ES-I3 (cell line): ENCODE results near the gene VWDE.

ENCODE experiments used
- H3K36me3 ChIP-seq: 2 replicates; pipeline ENCODE4 v1.6.1; 2013; ENCODE audit warnings: mild to moderate bottlenecking, low read length, control low read depth, moderate library complexity; ENCODE audit not compliant: insufficient read depth
- H3K4me1 ChIP-seq: 2 replicates; pipeline ENCODE4 v1.6.1; 2013; ENCODE audit warnings: mild to moderate bottlenecking, control low read depth, low read length; ENCODE audit not compliant: insufficient read depth
- H3K9ac ChIP-seq: 2 replicates; pipeline ENCODE4 v1.6.1; 2013; ENCODE audit warnings: low read depth, mild to moderate bottlenecking, low read length, moderate library complexity
- H3K9me3 ChIP-seq: 2 replicates; pipeline ENCODE4 v1.6.1; 2013; ENCODE audit warnings: mild to moderate bottlenecking, low read length, moderate library complexity; ENCODE audit not compliant: control insufficient read depth, insufficient read depth

Gene VWDE

GRCh38 chr7:12389089-12389700 is 14.5 kb downstream of the VWDE start:
- H3K36me3 ChIP-seq: no peaks in the 10 kb centered on the region
- no peak overlapping the region for H3K9ac ChIP-seq
- peaks cover 4% of the 10 kb centered on the region for H3K4me1 ChIP-seq
- no peaks in the 10 kb centered on the region for H3K9me3 ChIP-seq

DNA sequence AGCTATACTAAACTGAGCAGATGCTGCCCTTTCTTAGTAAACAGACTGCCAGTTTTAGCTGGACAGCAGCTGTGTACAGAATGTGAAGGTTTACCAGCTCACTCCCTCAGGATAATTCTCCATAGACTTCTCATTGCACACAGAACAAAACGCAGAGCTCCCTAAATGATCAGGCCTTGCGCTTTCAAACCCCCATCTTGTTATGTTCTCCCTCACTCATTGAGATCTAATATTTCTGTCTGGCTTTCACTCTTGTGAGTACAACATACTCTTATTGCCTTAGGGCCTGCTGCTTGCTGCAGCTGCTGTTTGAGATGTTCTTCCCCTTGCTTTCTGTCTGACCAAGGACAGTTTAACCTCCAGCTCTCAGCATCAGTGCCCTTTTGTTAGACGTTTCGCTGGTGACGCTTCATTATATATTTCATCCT is 17.3 kb downstream of the VWDE start:
- H3K36me3 ChIP-seq: no peaks in the 10 kb centered on the region
- peaks cover 4% of the 10 kb centered on the region for H3K4me1 ChIP-seq

DNA sequence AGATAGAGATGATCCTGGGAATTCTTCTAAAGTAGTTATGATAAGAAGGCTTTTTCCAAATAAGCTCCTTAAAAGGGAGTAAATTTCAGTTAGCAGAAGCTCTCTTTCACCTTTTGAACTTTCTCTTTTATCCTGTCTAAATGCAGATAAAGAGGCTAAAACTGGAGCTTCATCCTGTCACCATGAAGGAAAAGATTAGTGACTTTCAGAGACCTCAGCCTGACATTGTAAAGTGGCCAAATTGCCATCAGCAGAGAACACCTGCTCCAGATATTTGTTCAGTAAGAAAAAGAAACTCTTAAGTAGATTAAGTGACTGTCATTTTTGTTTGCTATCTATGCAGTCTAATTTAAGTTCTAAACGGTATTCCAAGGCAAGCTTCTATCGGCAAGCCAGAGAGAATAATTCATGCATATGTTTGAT is 18.3 kb downstream of the VWDE start:
- Histone ChIP-seq H3K36me3 (no peaks in the 10 kb centered on the region), H3K4me1 (peaks cover 4% of the 10 kb centered on the region), H3K9me3 (no peaks in the 10 kb centered on the region), H3K9ac (no peak overlapping the region)

More for the DNA sequence above, 17.3 kb downstream of the VWDE start:
- Histone ChIP-seq H3K9me3 (no peaks in the 10 kb centered on the region), H3K9ac (no peak overlapping the region)

DNA sequence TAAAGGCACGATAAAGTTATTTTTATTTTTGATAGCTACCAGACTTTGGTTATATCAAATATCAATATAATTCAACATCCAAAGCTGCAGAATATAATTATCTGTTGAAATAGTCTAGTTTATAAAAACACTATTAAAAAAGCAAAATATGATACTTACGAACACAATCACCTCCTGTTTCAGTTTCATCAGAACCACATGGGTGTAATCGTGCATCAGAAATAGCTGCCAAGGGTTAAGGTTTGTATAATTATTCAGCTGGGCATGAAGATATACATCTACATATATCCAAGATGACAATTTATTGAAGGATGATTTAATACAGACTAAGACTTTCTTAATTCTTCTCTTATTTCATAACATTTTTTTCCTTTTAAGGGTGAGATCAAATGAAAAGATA is 20.3 kb downstream of the VWDE start:
- no peaks in the 10 kb centered on the region for H3K9me3 ChIP-seq
- no peak overlapping the region for H3K9ac ChIP-seq
- H3K36me3 ChIP-seq: peaks cover 1% of the 10 kb centered on the region; the same call in 1 of the 2 replicates
- H3K4me1 ChIP-seq: no peaks in the 10 kb centered on the region

DNA sequence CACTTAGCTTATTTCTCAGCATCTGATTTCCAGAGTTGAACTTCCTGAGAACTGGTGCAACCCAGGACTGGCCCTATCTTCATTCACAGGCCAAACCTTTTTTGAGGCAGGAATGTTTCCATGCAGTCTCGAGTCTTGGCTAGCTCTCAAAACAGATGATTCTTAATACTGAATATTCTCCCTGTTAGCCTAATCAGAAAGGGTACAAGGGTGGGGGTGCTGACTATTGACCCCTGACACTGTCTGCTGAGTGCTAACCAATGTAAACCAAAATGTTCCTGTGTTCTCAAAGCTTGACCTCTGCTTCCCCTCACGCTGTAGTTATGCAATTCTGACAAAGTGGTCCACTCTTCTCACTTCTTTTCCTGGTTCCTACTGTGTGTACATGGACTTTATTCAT is 25.3 kb downstream of the VWDE start:
- Histone ChIP-seq H3K36me3 (peaks cover 3% of the 10 kb centered on the region; the same call in 1 of the 2 replicates), H3K9ac (no peak overlapping the region), H3K9me3 (no peaks in the 10 kb centered on the region), H3K4me1 (no peaks in the 10 kb centered on the region)

- H3K9ac ChIP-seq: no peak overlapping the region
- H3K4me1 ChIP-seq: no peaks in the 10 kb centered on the region
- H3K36me3 ChIP-seq: peaks cover 3% of the 10 kb centered on the region; the same call in 1 of the 2 replicates
- H3K9me3 ChIP-seq: no peaks in the 10 kb centered on the region
Measured at GRCh38 chr7:12377406-12377805, 26.3 kb downstream of the VWDE start.

GRCh38 chr7:12373580-12374263 is 29.9 kb downstream of the VWDE start:
- no peaks in the 10 kb centered on the region for H3K9me3 ChIP-seq
- no peaks in the 10 kb centered on the region for H3K4me1 ChIP-seq
- no peak overlapping the region for H3K9ac ChIP-seq
- peaks cover 3% of the 10 kb centered on the region; the same call in 1 of the 2 replicates for H3K36me3 ChIP-seq

DNA sequence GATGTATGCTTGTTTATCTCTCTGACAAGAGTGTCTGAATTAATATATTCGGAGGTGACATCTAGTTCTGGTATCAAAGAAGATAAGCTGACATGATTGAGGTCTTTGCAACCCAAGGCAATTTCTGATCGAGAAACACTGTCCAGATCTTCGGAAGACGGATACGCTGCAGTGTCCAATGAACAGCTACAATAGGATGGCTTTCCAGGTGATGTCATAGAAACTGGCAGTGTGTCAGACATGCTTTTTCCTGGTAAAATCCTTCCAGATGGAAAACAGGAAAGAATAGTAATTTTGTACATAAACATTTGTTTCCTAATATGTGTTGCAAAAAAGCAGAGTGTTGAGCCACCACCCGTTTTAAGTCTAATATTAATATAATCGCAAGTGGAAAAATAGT is 33.4 kb downstream of the VWDE start:
- H3K9ac ChIP-seq: no peak overlapping the region

GRCh38 chr7:12369756-12370155 is 33.9 kb downstream of the VWDE start:
- H3K4me1 ChIP-seq: no peaks in the 10 kb centered on the region
- no peaks in the 10 kb centered on the region for H3K9me3 ChIP-seq
- no peaks in the 10 kb centered on the region; the same call in none of the 2 replicates for H3K36me3 ChIP-seq
- H3K9ac ChIP-seq: no peak overlapping the region

More for the DNA sequence above, 33.4 kb downstream of the VWDE start:
- Histone ChIP-seq H3K36me3 (no peaks in the 10 kb centered on the region; the same call in none of the 2 replicates), H3K4me1 (no peaks in the 10 kb centered on the region), H3K9me3 (no peaks in the 10 kb centered on the region)

GRCh38 chr7:12369072-12369471 is 34.6 kb downstream of the VWDE start:
- Histone ChIP-seq H3K36me3 (no peaks in the 10 kb centered on the region; the same call in 1 of the 2 replicates), H3K4me1 (no peaks in the 10 kb centered on the region), H3K9me3 (no peaks in the 10 kb centered on the region), H3K9ac (no peak overlapping the region)

DNA sequence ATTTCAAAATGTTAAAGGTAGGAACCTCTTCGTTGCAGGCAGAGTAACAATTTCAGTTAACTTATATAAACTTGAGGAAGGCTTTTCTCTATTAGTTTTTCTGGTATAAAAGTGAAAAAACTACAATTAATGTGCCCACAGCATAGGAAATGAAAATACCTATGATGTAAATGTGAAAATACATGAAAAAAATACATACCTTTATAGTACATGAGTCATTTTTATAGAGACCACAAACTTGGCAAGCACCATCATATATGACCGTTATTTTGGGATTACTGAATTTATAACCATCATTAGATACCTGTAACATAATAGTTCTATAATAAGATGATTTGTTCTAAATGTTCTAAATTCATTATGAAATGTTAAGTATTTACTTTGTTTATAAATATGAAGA is 42.7 kb downstream of the VWDE start:
- Histone ChIP-seq H3K36me3 (peaks cover 4% of the 10 kb centered on the region), H3K9ac (no peak overlapping the region), H3K9me3 (no peaks in the 10 kb centered on the region), H3K4me1 (no peaks in the 10 kb centered on the region)

GRCh38 chr7:12358694-12359093 is 45.0 kb downstream of the VWDE start:
- Histone ChIP-seq H3K9ac (no peak overlapping the region), H3K4me1 (no peaks in the 10 kb centered on the region), H3K9me3 (no peaks in the 10 kb centered on the region), H3K36me3 (peaks cover 4% of the 10 kb centered on the region; the same call in 1 of the 2 replicates)

- Histone ChIP-seq H3K36me3 (peaks cover 4% of the 10 kb centered on the region; the same call in 1 of the 2 replicates), H3K9me3 (no peaks in the 10 kb centered on the region), H3K9ac (no peak overlapping the region)
Measured at GRCh38 chr7:12357508-12357907, 46.2 kb downstream of the VWDE start.

DNA sequence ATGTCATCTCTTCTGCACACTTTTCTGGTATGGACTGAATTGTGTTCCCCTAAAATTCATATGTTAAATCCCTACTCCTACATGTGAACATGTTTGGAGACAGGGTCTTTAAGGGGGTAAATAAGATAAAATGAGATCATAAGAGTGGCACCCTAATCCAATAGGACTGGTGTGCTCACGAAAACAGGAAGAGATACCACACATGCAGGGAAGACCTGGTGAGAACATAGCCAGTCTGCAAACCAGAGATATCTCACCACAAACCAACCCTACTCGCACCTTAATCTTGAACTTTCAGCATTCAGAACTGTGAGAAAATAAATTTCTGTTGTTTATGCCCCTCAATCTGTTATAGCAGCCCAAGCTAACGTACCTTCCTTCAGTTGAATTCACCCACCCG is 51.8 kb downstream of the VWDE start:
- Histone ChIP-seq H3K9me3 (no peaks in the 10 kb centered on the region), H3K9ac (no peak overlapping the region), H3K36me3 (no peaks in the 10 kb centered on the region), H3K4me1 (no peaks in the 10 kb centered on the region)

More at GRCh38 chr7:12357508-12357907, 46.2 kb downstream of the VWDE start:
- no peaks in the 10 kb centered on the region for H3K4me1 ChIP-seq

DNA sequence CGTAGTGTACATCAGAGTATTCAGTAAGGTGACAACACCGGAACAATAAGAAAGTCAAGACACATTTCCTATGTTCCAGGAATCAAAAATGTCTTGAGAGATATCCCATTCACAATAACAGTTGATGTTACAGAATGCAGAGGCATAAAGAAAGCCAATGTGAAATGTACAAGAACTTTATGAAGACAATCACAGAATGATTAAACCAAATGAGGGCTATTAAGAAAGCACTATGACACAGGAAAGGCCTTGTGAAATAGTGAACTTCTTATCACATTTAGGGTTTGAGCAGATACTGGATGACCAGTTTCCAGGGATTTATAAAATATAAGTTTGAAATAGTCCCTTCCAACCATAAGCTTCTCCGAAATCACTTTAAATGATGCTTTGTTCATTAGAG is 52.7 kb downstream of the VWDE start:
- Histone ChIP-seq H3K4me1 (no peaks in the 10 kb centered on the region), H3K9me3 (no peaks in the 10 kb centered on the region), H3K9ac (no peak overlapping the region), H3K36me3 (no peaks in the 10 kb centered on the region)
